GM11168 (cell line): ENCODE data around the gene HSD3B2.
"Not testable (repeated sequence)": the region's sequence is repeated elsewhere in the genome, so short reads cannot be mapped to it uniquely, and the experiment has no call there.

ENCODE experiments used
- in situ Hi-C: fragments of 300-500 bp; cut with MboI; formaldehyde crosslinking; loops from one replicate; pipeline ENCODE4 v1.12.0; 2022; ENCODE audit warnings: low sequenced_read_pairs; ENCODE audit not compliant: unreplicated experiment

HSD3B2 gene

DNA sequence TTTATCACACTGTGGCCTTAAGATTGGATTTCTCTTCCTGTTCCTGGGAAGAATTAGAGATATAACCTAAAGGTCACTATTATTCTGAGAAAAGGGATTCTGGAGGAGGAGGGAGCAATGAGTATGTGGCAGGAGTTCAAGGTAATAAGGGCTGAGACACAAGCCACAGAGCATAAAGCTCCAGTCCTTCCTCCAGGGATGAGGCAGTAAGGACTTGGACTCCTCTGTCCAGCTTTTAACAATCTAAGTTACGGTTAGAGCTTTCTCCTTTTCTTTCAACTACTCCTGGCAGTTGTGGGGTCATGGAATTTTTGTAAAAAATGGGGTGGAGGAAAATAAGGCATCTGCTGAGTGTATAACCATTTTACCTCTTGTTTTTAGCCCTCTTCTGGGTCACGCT, at the start of gene HSD3B2:
TSS of gene HSD3B2 (plus strand) at position 201 of the 400 bp plus-strand sequence. CDS start 270 bp downstream, outside the sequence.
- in situ Hi-C loops = no loop called here

DNA sequence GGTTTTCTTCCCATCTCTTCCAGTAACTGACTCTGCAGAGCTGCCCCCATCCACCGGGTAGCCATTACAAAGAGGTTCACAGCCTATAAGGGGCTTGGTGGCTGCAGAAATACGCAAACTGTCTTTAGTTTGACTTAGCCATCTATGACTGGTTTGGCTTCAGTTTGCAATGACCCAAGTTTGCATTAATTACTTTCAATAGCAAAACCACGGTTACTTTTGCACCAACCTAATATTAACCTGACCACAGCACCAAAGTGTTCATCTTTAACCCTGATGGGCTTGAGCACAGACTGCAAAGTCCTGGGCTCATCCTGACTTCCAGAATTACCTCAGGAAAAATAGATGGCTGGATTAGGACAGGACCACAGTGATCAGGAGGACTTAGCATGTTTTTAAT, 48.5 kb upstream of the HSD3B2 start:
- in situ Hi-C loops = loop anchor here (10.0 kb wide), 1 partner anchor 82 kb away; no protein-coding TSS in a partner anchor

DNA sequence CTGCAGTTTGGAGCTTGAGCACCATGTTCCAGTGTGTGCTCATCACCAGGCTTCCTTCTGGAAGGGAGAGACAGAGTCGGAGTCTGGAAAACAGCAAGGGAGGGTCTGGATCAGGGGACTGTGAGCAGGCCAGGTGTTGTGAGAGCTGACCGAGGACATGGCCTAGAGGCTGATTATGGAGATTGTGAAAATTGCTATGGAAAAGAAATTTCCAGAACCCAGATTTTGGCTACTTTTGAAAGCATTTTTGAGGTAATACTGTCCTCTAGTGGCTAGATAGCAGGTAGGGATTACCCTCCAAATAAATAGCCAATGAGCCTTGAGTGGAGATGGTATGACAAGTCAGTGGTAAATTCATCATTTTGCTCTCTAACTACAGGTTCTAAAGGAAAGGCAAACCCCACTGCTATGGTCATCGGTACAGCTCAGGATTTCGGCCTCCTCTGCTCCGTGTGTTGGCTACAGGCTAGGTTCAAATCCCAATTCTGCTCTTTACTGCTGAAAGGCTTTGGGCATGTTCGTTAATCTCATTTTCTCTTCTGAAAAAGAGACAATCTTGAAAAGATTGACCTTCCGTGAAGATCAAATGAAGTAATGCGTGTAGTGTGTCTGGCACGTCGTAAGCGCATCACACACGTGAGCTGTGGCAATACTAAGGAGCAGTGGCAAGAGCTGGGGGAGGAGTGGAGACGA, 47.4 kb upstream of the HSD3B2 start:
- in situ Hi-C loops = loop anchor here (10.0 kb wide), 1 partner anchor 83 kb away; no protein-coding TSS in a partner anchor

DNA sequence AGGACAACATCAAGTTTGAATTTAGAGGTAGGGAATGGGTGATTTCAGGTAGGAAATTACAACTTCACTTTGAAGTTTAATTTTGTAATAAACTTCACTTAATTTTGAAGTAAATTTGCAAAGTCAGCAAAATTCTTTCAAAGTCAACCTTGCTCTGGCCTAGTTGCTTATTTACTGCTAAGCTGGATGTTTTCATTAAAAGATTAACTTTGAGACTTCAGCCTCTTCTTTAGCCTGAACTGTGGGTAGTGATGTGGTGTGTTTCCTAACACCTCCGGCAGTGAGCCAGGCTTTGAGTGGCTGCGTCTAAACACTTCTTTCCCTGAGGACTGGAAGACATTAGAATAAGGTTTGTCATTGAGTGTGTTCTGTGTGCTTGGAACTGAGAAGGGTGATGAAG, 46.4 kb upstream of the HSD3B2 start, which contains the start of gene HAO2:
TSS of gene HAO2 (plus strand) at position 232 of the 400 bp plus-strand sequence. CDS start 12,301 bp downstream, outside the sequence.
- in situ Hi-C loops = loop anchor here (10.0 kb wide), 1 partner anchor 84 kb away; no protein-coding TSS in a partner anchor

DNA sequence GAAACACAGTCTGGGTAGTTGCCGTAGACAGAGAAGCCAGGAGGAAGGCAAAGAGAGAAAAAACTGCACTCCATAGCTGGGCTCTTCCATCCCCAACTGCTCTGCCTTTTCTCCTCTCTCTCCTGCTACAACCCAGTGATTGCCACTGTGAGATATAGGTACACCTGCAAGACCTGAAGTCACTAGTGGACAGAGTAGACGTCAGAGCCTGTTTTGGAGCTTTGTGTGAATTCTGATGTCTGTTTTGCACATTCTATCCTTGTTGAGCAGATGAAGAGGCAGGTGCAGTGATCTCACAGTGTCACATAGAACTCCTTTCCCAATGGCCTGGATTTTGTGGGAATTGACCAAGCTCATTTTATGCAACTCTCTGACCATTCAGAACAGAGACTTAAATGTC, 44.2 kb upstream of the HSD3B2 start:
- in situ Hi-C loops = no loop called here

DNA sequence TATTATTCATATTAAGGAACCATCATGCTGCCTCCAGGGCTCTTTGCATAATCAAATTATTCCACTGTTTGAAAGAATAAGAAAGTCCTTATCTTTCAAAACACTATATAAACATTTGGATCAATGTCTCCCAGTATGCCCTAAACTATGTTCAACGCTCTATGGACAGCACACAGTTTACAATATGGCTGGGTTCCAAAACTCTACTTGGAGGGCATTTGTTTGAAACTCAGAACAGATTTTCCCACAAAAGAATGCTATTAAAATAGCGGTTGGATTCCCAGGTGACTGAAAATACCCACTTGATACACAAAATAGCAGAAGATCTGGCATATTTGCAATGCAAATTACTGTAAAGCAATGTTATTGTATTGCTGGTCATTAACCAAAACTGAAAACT, 43.1 kb upstream of the HSD3B2 start:
- in situ Hi-C loops = no loop called here

DNA sequence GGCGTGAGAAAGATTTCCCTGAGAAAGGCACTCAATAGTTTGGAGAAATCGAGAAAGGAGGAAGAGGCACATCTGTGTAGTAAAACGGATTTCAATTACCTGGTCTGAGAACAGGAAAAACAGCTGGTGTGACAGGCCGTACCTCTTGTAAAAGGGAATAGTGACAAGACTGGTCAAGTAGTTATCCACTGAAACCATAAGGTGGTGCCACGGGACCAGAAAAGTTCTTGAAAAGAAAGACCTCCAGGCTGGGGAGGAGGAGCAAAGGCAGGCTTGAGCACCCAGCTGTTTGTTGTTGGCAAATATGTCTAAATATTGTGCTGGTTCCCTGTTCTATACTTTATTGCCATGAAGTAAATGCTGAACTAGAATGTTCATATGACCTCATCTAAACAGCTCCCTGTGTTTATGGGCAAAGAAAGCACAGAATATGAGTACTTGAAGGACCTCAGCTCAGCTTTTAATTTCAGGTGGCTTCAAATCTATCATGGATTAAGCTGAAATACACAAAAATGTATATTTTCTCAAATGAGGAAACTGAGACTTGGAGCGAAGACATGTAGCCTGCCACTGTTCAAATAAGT, 42.4 kb upstream of the HSD3B2 start:
- in situ Hi-C loops = no loop called here

DNA sequence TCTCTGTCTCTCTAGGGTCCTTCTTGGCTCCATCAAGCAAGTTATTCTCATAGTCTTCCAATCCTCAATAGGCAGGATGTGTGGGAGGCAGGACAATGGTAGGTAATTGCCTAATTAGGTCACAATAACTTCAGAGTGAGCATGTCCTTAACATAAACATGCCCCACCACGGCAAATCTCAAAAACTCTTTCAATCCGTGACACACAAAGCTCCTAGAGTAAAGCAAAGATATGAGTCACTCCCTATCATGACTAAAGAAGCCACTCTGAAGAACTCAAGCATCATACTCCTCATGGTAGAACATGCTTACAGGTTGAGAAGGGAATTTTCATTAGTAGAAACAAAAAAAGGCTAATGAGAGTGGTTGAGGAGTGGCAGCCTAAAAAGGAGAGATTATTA, 41.5 kb upstream of the HSD3B2 start:
- in situ Hi-C loops = no loop called here

DNA sequence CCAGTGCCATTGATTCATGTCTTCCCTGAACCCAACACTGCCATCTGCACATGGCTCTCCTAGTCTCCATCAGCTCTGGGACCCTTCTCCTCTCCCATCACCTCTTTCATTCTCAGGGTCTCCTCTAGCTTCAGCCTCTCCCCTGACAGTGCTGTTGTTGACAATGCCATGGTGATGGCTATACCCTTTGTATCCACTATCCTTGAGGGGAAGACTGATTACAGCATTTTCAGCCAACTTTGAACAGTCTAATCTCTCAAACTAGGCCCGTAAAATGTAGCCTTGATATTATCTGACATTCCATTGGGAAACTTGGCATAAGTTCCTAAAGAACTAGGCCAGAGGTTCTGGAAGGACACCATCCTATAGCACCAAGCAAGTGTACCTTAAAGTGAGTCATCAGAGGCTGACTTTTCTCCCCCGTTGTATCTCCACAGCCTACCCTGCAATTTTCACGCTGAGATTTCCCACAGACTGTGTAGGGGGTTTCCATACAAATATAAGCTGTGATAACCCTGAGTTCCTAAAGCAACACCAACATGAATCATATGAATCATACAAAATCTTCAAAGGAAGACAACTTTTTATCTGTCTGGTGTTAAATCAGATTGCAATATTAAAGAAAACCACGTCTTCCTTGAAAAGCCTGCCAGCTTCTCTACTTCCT, 40.6 kb upstream of the HSD3B2 start:
- in situ Hi-C loops = no loop called here

- in situ Hi-C loops = no loop called here
These were observed 39.6 kb upstream of the HSD3B2 start for GRCh38 chr1:119375366-119375765.

DNA sequence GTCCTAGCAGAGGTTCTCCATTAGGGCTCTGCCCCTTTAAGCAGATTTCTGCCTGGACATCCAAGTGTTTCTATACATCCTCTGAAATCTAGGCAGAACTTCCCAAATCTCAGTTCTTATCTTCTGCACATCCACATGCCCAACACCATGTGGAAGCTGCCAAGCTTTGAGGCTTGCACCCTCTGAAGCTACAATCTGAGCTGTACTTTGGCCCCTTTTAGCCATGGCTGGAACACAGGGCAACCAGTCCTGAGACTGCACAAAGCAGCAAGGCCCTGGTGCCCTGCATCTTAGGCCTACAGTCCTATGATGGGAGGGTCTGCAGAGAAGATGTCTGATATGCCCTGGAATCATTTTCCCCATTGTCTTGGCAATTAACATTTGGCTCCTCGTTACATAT, 38.4 kb upstream of the HSD3B2 start:
- in situ Hi-C loops = no loop called here

GRCh38 chr1:119377594-119377993, 37.4 kb upstream of the HSD3B2 start:
- in situ Hi-C loops = not testable (repeated sequence)

GRCh38 chr1:119379117-119379516, 35.8 kb upstream of the HSD3B2 start:
- in situ Hi-C loops = no loop called here

DNA sequence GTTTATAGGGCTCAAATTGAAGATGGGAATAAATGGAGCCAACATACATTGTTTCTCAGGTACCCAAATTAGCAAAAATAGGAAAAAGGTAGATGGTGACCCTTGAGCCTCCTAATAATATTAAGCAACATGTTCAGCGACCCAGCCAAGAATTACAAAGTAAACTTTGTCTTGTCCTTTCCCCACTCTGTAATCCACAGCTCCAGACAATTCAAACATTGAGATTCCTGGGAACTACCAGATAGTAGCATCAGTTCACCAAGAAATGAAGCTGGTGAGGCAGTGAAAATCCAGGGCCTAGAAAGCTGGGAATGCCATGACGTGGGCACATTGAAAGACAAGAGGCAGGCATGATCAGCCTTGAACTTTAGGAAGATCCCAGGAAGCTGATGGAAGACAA, 34.6 kb upstream of the HSD3B2 start:
- in situ Hi-C loops = no loop called here

- in situ Hi-C loops = no loop called here
These were observed 33.8 kb upstream of the HSD3B2 start for GRCh38 chr1:119380983-119381662.

DNA sequence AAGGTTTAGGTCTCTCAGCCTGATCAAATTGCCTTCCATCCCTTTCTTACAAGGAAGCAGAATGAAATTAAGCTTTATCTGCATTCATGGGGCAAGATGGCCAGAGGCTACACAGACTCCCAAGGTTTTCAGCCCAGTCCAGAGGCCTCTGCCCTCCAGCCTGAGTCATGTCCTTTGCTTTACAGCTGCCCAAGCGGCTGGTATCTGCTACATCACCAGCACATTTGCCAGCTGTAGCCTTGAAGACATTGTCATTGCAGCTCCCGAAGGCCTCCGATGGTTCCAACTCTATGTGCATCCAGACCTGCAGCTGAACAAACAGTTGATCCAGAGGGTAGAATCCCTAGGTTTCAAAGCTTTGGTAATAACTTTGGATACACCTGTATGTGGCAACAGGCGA, 30.4 kb upstream of the HSD3B2 start:
- in situ Hi-C loops = no loop called here

DNA sequence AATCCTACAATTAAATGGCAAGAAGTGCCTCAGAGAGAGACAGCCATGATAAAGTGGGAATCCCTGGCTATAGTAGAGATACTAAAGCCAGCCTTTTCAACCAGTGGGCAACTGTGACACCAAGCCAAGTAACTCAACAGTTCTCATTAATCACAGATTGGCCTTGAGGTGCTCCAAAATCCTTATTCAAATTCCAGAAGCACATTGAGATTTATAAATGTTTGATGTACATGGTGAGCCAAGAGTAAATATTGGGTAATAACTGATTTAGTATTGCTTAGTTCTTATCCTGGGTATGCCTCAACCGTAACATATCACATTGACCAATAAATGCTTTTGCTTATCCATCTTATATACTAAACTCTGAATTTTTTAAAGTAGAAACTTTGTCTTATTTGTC, 29.3 kb upstream of the HSD3B2 start:
- in situ Hi-C loops = no loop called here

DNA sequence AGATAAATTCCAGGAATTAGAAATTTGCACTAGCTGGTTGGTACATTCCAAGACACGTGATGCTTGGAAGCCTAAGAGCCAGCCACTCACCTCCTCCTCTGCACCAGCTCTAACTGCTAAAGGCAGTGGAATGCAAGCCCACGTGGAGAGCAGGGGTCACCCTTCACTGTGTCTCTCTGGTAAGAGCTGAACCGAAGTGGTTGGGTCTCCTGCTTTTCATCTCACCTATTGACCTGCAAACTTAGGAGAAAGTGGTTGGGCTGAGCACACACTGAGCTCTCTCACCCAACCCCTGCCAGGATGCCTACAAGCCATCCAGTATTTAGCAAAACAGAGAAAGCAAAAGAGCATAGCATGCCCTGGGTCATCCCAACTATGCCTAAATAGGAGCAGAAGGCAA, 27.1 kb upstream of the HSD3B2 start:
- in situ Hi-C loops = no loop called here

DNA sequence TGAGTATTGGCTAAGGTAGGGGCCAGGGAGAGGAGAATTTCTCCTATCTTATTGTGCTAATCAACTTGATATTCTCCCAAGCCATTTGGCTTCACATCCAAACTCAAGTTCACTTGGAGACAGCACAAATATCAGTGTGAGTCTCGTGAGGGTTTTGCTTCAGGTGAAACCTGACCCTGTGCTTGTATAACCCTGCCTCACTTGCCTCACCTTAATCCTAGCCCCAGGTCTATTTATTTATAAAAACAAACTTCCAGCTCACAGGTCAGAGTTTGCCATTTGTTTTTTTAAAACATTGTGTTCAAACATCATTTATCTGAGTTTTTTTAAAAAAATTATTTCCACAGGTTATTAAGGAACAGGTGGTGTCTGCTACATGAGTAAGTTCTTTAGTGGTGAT, 26.5 kb upstream of the HSD3B2 start:
- in situ Hi-C loops = no loop called here

DNA sequence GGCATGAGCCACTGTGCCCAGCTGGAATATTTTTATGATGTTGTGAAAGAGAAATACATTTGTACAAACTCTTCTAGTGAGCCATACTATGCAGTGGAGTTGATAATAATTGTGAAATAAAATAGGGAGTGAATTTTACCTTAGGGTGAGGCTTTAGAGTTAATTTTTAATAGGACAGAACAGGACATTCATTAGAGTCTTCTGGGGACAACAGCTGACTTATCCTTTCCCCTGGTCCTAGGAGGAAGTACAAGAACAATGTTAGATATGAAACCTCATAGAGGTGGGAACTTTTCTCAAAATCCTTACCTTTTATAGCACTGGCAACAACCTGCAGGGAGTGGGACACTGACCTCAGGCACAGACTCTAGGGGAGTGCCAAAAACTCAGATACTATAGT, 24.4 kb upstream of the HSD3B2 start:
- in situ Hi-C loops = no loop called here

DNA sequence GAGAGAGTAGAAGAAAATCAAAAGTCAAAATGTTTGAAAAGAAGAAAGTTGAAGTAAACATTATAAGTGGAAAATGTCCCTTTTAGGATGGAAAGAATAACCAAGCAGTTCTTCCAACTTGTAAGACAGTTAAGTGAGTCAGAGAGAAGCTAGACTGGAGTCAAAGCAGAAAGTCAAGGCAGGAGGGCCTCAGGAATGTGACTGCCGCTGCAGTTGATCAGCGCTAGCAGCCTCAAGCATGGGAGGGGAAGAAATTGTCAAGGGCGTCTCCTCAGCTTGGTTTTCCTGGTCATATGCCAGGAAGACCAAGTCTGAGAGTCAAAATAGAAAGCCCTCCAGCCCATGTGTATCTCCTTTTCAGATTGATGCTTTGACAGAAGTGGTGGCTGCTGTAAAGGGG, 23.2 kb upstream of the HSD3B2 start:
- in situ Hi-C loops = no loop called here
